Measurements from ENCODE around the gene MORN5. TPM values are rescaled to one million over a fixed set of nuclear protein-coding genes. Genes with fewer than 3 reads are reported as not detected.

MORN5 gene
- total and polyA plus RNA-seq, 2 donors (not counting 1 experiment from before 2014, with no cell fraction given) = not detected

GRCh38 chr9:122112238-122112637, 47.5 kb upstream of the MORN5 start:
- no peak overlapping the region for H2AFZ ChIP-seq (ENCODE audit: insufficient read depth, low read depth, low read length, poor library complexity, severe bottlenecking)
- TF ChIP-seq EZH2 (IDR thresholded peaks at IDR 0.05; ENCODE audit: borderline replicate concordance, insufficient read depth, low read depth, low read length, poor library complexity, severe bottlenecking) (no peak), CTCF (IDR thresholded peaks at IDR 0.05) (no peak)
- H3K79me2 ChIP-seq (ENCODE audit: control insufficient read depth, insufficient read depth, low read length) = no peaks in the 10 kb centered on the region
- POLR2A ChIA-PET = no interaction called here
- peaks cover 19% of the 10 kb centered on the region for H3K27me3 Mint-ChIP-seq
- no peaks in the 10 kb centered on the region for H3K36me3 ChIP-seq (replicated peaks in 1 of 2; ENCODE audit: control extremely low read depth in 1 of 2, control insufficient read depth in 1 of 2, extremely low read depth in 1 of 2, insufficient read depth in 2 of 2, low read length in 1 of 2)
- no peaks in the 10 kb centered on the region for H3K4me1 Mint-ChIP-seq
- H3K9ac ChIP-seq (ENCODE audit: low read length) = no peak overlapping the region
- no peaks in the 10 kb centered on the region for H3K4me1 ChIP-seq (ENCODE audit: control insufficient read depth in 2 of 2, insufficient read depth in 2 of 2, low read length in 2 of 2)
- DNase-seq = no peak
- H3K9me3 ChIP-seq (ENCODE audit: control extremely low read depth in 1 of 3, control insufficient read depth in 2 of 3, insufficient read depth in 1 of 3, low read length in 2 of 3) = peaks cover 0 to 8% (median 0%) of the 10 kb centered on the region in 3 donors
- H4K20me1 ChIP-seq (ENCODE audit: control insufficient read depth, insufficient read depth, low read length, poor library complexity, severe bottlenecking) = no peaks in the 10 kb centered on the region
- H3K4me3 Mint-ChIP-seq = no peak overlapping the region
- H3K9me3 Mint-ChIP-seq (ENCODE audit: insufficient read depth) = no peaks in the 10 kb centered on the region
- H3K4me2 ChIP-seq (replicated peaks; ENCODE audit: low read depth, low read length, poor library complexity, severe bottlenecking) = no peak overlapping the region
- H3K4me3 ChIP-seq (ENCODE audit: control extremely low read depth in 1 of 5, extremely low read depth in 1 of 5, insufficient read depth in 1 of 5, low read depth in 2 of 5, low read length in 4 of 5) = no peak overlapping the region
- no peak overlapping the region for H3K27ac ChIP-seq (ENCODE audit: low read length in 2 of 2)
- CTCF ChIA-PET = interaction anchor here (1.6 kb wide), 1 partner anchor 13 kb away, joined by 8 read pairs; no protein-coding TSS in a partner anchor
- peaks cover 0 to 2% (median 0%) of the 10 kb centered on the region in 4 experiments for H3K27me3 ChIP-seq (replicated peaks in 1 of 4; ENCODE audit: control extremely low read depth in 1 of 4, control insufficient read depth in 3 of 4, insufficient read depth in 4 of 4, low read length in 3 of 4)
- intact Hi-C loops (cut with micrococcal nuclease) = no loop called here
- no peak for ATAC-seq (ENCODE audit: low read depth)
- H3K27ac Mint-ChIP-seq = no peak overlapping the region
- WGBS (ENCODE audit: insufficient coverage) = 90% methylated on average over 6 of the region's 6 CpGs

- intact Hi-C loops (cut with micrococcal nuclease) = no loop called here
- H3K4me1 ChIP-seq (ENCODE audit: control insufficient read depth in 2 of 2, insufficient read depth in 2 of 2, low read length in 2 of 2) = no peaks in the 10 kb centered on the region
- WGBS (ENCODE audit: insufficient coverage) = 90% methylated on average over 2 of the region's 5 CpGs
- ChIA-PET POLR2A (no interaction called here), CTCF (interaction anchor here (1.0 to 1.6 kb wide), 2 partner anchors 8 to 11 kb away, joined by 4 to 8 read pairs; no protein-coding TSS in a partner anchor)
- Mint-ChIP-seq H3K9me3 (ENCODE audit: insufficient read depth) (no peaks in the 10 kb centered on the region), H3K27ac (no peak overlapping the region), H3K4me3 (no peak overlapping the region), H3K4me1 (no peaks in the 10 kb centered on the region), H3K27me3 (peaks cover 19% of the 10 kb centered on the region)
- H3K36me3 ChIP-seq (replicated peaks in 1 of 2; ENCODE audit: control extremely low read depth in 1 of 2, control insufficient read depth in 1 of 2, extremely low read depth in 1 of 2, insufficient read depth in 2 of 2, low read length in 1 of 2) = no peaks in the 10 kb centered on the region
- TF ChIP-seq EZH2 (IDR thresholded peaks at IDR 0.05; ENCODE audit: borderline replicate concordance, insufficient read depth, low read depth, low read length, poor library complexity, severe bottlenecking) = no peak
- no peak overlapping the region for H3K4me2 ChIP-seq (replicated peaks; ENCODE audit: low read depth, low read length, poor library complexity, severe bottlenecking)
- no peak overlapping the region for H3K4me3 ChIP-seq (ENCODE audit: control extremely low read depth in 1 of 5, extremely low read depth in 1 of 5, insufficient read depth in 1 of 5, low read depth in 2 of 5, low read length in 4 of 5)
- peaks cover 0 to 2% (median 0%) of the 10 kb centered on the region in 4 experiments for H3K27me3 ChIP-seq (replicated peaks in 1 of 4; ENCODE audit: control extremely low read depth in 1 of 4, control insufficient read depth in 3 of 4, insufficient read depth in 4 of 4, low read length in 3 of 4)
- no peak overlapping the region for H3K9ac ChIP-seq (ENCODE audit: low read length)
- H3K27ac ChIP-seq (ENCODE audit: low read length in 2 of 2) = no peak overlapping the region
- no peak overlapping the region for H2AFZ ChIP-seq (ENCODE audit: insufficient read depth, low read depth, low read length, poor library complexity, severe bottlenecking)
- ATAC-seq (ENCODE audit: low read depth) (no peak), DNase-seq (no peak)
- no peaks in the 10 kb centered on the region for H4K20me1 ChIP-seq (ENCODE audit: control insufficient read depth, insufficient read depth, low read length, poor library complexity, severe bottlenecking)
- peaks cover 0 to 15% (median 0%) of the 10 kb centered on the region in 3 donors for H3K9me3 ChIP-seq (ENCODE audit: control extremely low read depth in 1 of 3, control insufficient read depth in 2 of 3, insufficient read depth in 1 of 3, low read length in 2 of 3)
- H3K79me2 ChIP-seq (ENCODE audit: control insufficient read depth, insufficient read depth, low read length) = no peaks in the 10 kb centered on the region
These were observed 46.1 kb upstream of the MORN5 start for GRCh38 chr9:122113574-122113973.
